Stimulated activated effector memory CD8-positive, alpha-beta T cell treated with anti-CD3 and anti-CD28 coated beads, Interleukin-12 subunit alpha, Interleukin-12 subunit beta, amount 100 ng/mL, for 72 hours (primary cell): ENCODE data around the gene FBXW7.
"Not testable (repeated sequence)": the region's sequence is repeated elsewhere in the genome, so short reads cannot be mapped to it uniquely, and the experiment has no call there.

Experiments used
- ATAC-seq: fragments of 150-1000 bp; cut with Tn5 transposase; 2 replicates; pipeline ENCODE4 v1.10.0; 2021
- DNase-seq, 2 donors: peaks; one replicate each; pipeline ENCODE4 v3.0.0; 2021 to 2022; ENCODE audit warnings: low spot score in 2 of 2
- H3K27ac Mint-ChIP-seq: one replicate; pipeline ENCODE4 v1.8.0; 2022; ENCODE audit warnings: mild to moderate bottlenecking, mixed read lengths
- H3K36me3 Mint-ChIP-seq: one replicate; pipeline ENCODE4 v1.8.0; 2022; ENCODE audit warnings: mild to moderate bottlenecking, mixed read lengths
- H3K4me1 Mint-ChIP-seq: one replicate; pipeline ENCODE4 v1.8.0; 2022; ENCODE audit warnings: mixed read lengths
- H3K4me3 Mint-ChIP-seq: one replicate; pipeline ENCODE4 v1.8.0; 2022; ENCODE audit warnings: mild to moderate bottlenecking, mixed read lengths
- H3K9me3 Mint-ChIP-seq: one replicate; pipeline ENCODE4 v1.8.0; 2022; ENCODE audit warnings: mixed read lengths

The FBXW7 gene

DNA sequence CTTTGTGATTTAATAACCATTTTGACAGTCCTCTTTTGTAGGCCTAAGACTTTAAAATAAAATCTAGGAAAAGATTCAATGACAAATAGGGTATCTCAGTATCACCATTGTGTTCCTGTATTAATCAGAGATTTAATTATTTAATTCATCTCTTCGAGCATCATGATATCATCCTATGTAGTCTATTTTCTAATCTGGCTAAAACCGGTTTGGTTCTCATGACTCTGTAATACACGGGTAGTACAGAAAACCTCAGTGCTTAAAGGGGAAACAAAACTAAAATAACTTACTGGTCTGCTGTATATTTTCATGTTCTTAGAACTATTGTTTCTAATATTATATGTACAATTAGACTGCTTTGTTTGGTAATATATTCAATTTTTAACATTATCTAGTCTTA is 23.7 kb upstream of the FBXW7 start:
- H3K4me3 Mint-ChIP-seq, result no peak overlapping the region
- DNase-seq, result no peak
- no peak for ATAC-seq
- H3K4me1 Mint-ChIP-seq, result peaks cover 26% of the 10 kb centered on the region
- no peak overlapping the region for H3K27ac Mint-ChIP-seq
- no peaks in the 10 kb centered on the region for H3K36me3 Mint-ChIP-seq
- H3K9me3 Mint-ChIP-seq, result no peaks in the 10 kb centered on the region

DNA sequence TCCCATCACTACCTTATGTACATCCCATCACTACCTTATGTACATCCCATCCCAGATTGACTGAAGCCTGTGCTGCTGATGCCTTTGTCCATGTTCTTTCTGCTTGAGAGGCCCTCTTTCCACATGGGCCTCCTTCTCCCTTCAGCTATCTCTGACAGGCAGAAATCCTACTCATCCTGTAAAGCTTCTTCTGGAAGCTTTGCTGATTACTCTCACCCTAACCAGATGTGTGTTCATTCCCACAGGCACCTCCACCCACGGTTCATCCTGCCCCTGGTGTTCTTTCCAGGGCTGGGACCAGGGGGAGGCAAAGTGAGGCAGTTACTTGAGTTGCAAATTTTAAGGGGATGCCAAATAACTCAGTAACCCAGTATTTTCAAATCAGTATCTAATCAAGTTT is 22.5 kb upstream of the FBXW7 start:
- no peak for ATAC-seq
- DNase-seq, result no peak
- Mint-ChIP-seq H3K4me3 (no peak overlapping the region), H3K4me1 (peaks cover 38% of the 10 kb centered on the region), H3K9me3 (no peaks in the 10 kb centered on the region), H3K27ac (peak overlapping the region; percentile 38), H3K36me3 (no peaks in the 10 kb centered on the region)

DNA sequence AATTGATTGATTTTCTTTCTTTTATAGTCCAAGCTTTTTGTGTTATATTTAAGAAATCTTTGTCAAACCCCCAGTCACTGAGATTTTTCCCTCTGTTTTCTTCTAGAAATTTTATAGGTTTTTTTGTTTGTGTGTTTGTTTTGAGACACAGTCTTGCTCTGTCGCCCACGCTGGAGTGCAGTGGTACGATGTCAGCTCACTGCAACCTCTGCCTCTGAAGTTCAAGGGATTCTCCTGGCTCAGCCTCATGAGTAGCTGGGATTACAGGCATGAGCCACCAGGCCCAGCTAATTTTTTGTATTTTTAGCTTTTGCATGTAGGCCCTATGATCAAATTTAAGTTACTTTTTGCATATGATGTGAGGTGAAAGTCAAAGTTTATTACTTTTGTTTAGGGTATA is 20.9 kb upstream of the FBXW7 start:
- peak overlapping the region; percentile 74 for H3K27ac Mint-ChIP-seq
- ATAC-seq, result no peak

DNA sequence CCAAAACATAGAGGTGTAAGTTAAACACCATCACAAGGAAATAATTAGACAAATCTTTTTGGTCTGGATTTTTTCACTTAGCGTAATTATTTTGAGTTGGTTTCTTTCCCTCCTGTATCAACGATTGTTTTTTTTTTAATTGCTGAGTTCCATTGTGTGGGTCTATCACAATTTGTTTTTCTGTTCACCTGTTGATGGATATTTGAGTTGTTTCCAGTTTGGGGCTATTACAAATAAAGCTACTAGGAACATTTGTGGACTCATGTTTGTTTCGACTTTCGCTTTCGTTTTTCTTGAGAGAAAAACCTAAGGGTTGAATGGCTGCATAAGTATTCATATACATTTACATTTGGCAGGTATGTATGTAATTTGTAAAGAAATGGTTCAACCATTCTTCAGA is 20.4 kb upstream of the FBXW7 start:
- Mint-ChIP-seq H3K4me3 (peak overlapping the region; percentile 55), H3K27ac (peak overlapping the region; percentile 74), H3K9me3 (no peaks in the 10 kb centered on the region), H3K36me3 (no peaks in the 10 kb centered on the region), H3K4me1 (peaks cover 44% of the 10 kb centered on the region)
- no peak for ATAC-seq
- DNase-seq, result no peak

More for the DNA sequence above, 20.9 kb upstream of the FBXW7 start:
- peak overlapping the region; percentile 55 for H3K4me3 Mint-ChIP-seq
- H3K4me1 Mint-ChIP-seq, result peaks cover 44% of the 10 kb centered on the region
- H3K9me3 Mint-ChIP-seq, result no peaks in the 10 kb centered on the region
- no peaks in the 10 kb centered on the region for H3K36me3 Mint-ChIP-seq
- no peak for DNase-seq

DNA sequence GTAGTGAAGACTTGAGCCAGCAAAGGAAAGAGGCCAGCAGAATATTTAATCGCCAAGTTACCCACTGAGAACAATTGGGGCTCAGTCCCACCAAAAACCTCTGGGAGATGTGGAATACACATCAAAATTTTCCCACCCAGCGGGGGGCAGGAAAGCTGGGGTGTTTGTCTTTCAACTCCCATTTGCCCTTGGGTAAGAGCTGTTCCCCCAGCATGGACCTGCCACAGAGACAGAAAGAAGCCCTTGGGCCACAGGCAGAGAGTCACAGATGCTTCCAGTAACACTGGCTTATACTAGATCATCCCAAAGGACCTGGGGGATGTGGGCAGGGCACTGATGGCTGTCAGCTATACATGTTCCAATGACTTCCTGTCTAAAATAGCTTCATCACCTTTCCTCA is 18.9 kb upstream of the FBXW7 start:
- no peak for ATAC-seq
- Mint-ChIP-seq H3K4me1 (peaks cover 40% of the 10 kb centered on the region), H3K27ac (peak overlapping the region; percentile 87), H3K9me3 (no peaks in the 10 kb centered on the region), H3K36me3 (no peaks in the 10 kb centered on the region), H3K4me3 (peak overlapping the region; percentile 74)
- DNase-seq, result no peak

DNA sequence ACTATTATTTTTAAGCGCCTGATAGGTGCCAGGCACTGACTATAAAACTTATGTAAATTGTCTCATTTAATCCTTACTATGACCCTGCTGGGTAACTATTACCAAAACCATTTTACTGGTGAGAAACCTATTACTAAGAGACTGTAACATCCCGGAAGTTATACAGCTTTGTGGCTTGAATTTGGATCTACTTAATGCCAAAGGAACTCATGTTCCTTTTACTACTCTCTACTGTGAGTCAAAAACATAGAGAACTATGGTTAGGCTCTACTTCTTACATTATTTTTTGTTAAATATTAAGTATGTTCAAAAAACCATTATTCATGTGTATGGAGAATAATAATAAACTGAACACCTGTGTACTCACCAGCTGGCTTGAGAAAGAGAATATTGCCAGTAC is 14.8 kb upstream of the FBXW7 start:
- not testable (repeated sequence) for H3K36me3 Mint-ChIP-seq
- H3K4me1 Mint-ChIP-seq, result peaks cover 33% of the 10 kb centered on the region

DNA sequence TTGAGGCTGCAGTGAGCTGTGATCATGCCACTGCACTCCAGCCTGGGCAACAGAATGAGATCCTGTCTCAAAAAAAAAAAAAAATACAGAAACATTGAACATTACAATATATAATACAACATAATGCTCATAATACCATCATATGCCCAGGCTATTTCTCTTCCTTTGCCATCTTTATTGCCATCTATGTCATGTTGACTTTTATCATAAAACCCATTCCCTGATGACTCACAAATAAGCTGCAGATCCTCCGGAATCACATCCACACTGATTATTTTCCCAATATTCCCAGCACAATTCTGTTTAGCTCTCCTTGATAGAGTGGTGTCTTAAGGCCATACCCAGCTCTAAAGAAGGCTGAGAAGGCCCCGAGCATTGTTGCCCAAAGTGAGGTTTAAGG is 9.2 kb upstream of the FBXW7 start:
- DNase-seq (no peak), ATAC-seq (no peak)
- Mint-ChIP-seq H3K27ac (no peak overlapping the region), H3K9me3 (no peaks in the 10 kb centered on the region), H3K4me3 (no peak overlapping the region), H3K36me3 (peaks cover 15% of the 10 kb centered on the region), H3K4me1 (peaks cover 12% of the 10 kb centered on the region)

More for the DNA sequence above, 14.8 kb upstream of the FBXW7 start:
- H3K27ac Mint-ChIP-seq, DNase-seq, H3K9me3 Mint-ChIP-seq, H3K4me3 Mint-ChIP-seq, ATAC-seq: not testable (repeated sequence)

DNA sequence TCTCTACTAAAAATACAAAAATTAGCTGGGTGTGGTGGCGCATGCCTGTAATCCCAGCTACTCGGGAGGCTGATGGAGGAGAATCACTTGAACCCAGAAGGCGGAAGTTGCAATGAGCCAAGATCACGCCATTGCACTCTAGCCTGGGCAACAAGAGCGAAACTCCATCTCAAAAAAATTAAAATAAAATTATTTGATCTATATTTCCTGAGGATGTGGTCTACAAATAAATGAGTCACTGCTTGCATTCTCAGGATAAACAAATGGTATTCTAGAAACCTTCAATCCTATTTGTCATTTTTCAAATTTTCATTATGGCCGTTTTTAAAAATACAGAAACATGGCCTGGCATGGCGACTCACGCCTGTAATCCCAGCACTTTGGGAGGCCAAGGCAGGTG is 8.6 kb upstream of the FBXW7 start:
- Mint-ChIP-seq H3K4me1 (peaks cover 14% of the 10 kb centered on the region), H3K36me3 (peaks cover 15% of the 10 kb centered on the region)
- not testable (repeated sequence) for ATAC-seq, DNase-seq, H3K4me3 Mint-ChIP-seq, H3K27ac Mint-ChIP-seq, H3K9me3 Mint-ChIP-seq

DNA sequence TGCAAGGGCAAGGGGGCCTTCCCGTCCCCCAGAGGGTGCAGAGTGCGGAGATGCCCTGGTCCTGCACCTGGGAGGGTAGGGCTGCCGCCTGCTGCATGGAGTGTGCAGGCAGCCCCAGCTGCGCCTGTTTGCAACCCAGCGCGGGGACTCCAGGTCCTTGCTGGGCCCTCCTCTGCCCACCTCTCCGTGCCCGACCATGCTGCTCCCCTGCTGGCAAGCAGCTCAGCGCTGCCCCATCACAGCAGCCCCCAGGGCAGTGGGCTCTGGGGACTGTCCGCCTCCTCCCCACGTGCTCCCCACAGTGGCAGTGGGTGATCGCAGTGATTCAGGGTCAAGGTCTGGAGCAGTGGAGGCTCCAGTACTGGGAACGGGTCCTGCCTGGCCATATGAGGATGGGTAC is 5.0 kb upstream of the FBXW7 start:
- ATAC-seq (no peak), DNase-seq (no peak)
- H3K4me1 Mint-ChIP-seq, result peaks cover 39% of the 10 kb centered on the region
- H3K27ac Mint-ChIP-seq, result peak overlapping the region; percentile 60
- H3K36me3 Mint-ChIP-seq, result peaks cover 26% of the 10 kb centered on the region
- no peak overlapping the region for H3K4me3 Mint-ChIP-seq
- no peaks in the 10 kb centered on the region for H3K9me3 Mint-ChIP-seq

DNA sequence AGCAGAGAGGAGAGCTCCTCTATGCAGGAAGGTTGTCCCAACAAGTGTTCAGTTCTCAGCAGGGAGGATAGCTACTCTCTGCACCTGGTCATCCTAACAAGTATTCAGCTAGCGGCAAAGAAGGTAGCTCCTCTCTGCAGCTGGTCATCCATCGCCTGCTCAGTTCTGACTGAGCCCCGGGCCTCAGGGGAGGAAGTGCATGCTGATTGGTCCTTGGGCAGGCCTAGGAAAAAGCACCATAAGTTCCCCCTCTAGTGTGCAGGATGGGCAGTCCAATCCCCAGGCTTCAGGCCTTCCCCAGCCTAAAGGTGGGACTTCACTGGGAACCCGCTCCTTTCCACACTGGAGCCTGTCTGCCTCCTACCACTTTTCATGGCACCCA is 4.4 kb upstream of the FBXW7 start:
- no peak for DNase-seq
- Mint-ChIP-seq H3K4me3 (no peak overlapping the region), H3K27ac (peak overlapping the region; percentile 60), H3K36me3 (peaks cover 28% of the 10 kb centered on the region), H3K9me3 (no peaks in the 10 kb centered on the region), H3K4me1 (peaks cover 37% of the 10 kb centered on the region)
- ATAC-seq, result no peak

DNA sequence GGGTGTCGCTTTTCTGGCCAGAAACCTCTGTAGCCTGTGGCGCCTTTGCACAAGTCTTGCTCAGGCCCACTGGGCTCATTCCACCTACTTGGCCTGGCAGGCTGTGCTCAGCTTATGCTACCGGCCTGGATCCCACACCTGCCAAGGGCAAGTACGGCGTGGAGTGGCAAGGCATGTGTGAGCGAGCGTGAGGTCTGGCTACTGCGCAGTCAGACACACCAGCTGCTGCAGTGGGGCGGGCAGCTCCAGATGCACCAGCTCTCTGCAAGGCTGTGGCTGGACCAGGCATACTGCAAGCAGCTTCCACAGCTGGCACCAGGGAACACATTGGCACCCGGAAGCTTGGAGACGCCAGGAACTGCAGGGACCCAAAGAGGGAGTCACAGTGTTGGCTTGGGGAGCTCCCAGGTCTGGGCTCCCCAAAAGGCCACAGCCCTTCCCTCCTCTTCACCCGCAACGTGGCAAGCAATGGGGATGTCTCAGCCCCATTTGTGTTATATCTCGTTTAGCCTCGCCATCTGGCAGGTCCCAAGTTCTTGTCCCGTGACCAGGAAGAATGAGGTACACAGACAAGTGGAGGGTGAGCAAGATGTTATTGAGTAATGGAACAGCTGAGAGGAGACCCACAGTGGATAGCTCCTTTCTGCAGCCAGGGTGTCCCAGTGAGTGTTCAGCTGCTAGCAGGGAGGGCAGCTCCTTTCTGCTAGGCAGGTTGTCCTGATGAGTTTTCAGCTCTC is 3.8 kb upstream of the FBXW7 start:
- H3K9me3 Mint-ChIP-seq, result no peaks in the 10 kb centered on the region
- H3K4me1 Mint-ChIP-seq, result peaks cover 33% of the 10 kb centered on the region
- peaks cover 31% of the 10 kb centered on the region for H3K36me3 Mint-ChIP-seq
- ATAC-seq, result no peak
- peak overlapping the region; percentile 67 for H3K27ac Mint-ChIP-seq
- no peak overlapping the region for H3K4me3 Mint-ChIP-seq
- no peak for DNase-seq

DNA sequence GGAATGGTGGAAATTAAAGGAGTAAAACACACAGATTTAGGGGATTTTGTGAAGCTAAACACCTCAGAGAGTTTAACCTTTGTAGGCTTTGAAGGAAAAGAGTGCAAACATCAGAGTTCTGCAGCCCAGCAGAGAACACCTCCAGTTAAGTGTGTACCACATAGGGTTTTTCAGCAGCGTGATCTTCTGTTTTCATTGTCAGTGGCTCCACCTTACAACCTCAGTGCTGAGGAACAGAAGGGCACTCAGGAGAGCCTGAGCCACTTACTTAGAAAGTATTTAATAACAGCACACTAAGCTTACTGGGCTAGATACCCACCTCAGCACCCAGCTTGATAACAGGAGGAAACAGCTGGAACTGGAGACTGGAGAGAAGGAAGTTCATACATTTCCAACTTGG is 2.0 kb upstream of the FBXW7 start:
- H3K27ac Mint-ChIP-seq, result peak overlapping the region; percentile 98
- H3K4me3 Mint-ChIP-seq, result peak overlapping the region; percentile 99
- DNase-seq, result no peak
- H3K36me3 Mint-ChIP-seq, result peaks cover 35% of the 10 kb centered on the region
- H3K9me3 Mint-ChIP-seq, result no peaks in the 10 kb centered on the region
- no peak for ATAC-seq
- peaks cover 39% of the 10 kb centered on the region for H3K4me1 Mint-ChIP-seq

DNA sequence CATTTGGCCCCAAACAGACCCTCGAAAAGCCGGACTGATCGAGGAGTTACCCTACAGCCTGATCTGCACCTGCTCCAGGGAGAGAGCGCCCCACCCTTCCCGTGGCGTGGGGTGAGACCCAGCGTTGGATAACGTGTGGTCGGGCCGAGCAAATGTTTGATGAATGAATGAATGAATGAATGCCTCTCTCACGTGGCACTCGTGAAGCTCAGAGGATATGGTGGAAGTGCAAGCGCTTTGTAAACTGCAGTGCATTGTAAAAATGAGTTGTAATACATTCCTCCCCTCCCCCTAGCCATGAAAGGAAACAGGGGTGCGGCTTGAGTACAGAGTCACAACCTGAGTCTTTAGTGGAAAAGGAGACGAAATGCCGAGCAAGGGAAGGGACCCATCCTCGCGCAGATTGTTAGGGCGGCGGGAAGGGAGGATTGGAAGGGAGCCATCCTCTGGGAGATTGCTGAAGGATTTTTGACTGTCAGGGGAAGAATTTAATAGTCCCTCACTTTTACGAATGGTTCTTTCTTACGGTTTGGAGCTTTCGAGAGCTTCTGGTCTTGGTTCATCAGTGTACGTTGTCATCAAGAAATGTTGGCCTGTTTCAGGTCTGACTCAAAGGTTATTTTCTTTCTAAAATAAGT is 772 bp upstream of the FBXW7 start:
- Mint-ChIP-seq H3K36me3 (peaks cover 37% of the 10 kb centered on the region), H3K4me1 (peaks cover 51% of the 10 kb centered on the region), H3K27ac (peak overlapping the region; percentile 98), H3K4me3 (peak overlapping the region; percentile 99), H3K9me3 (no peaks in the 10 kb centered on the region)
- DNase-seq, result no peak
- ATAC-seq, result peak; percentile 61

DNA sequence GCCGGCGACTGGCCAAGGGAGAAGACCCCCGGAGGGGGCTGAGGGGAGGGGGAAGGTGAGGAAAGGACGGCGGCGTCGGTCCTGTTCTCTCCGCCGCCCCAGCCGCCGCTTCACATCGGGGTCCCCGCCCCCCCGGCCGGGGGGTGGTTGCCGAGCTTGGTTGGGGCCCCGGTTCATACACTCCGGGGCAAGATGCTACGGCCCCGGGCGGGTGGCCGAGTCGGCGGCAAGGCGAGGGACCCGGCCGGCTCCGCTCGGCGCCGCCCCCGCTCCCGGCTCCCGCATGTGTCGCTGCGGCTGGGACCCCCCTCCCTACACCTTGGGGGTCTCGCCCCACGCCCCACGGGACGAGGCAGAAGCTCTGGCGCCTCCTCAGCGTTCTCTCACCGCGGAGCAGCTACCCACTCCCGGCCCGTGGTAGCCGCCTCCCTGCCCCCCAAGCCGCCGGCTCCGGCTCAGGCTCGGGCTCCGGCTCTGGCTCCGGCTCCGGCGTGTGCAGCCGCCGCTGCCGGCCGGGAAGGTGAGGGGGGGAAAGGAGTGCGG is 461 bp downstream of the FBXW7 start:
- DNase-seq (no peak), ATAC-seq (peak; percentile 3)
- Mint-ChIP-seq H3K4me1 (peaks cover 62% of the 10 kb centered on the region), H3K9me3 (no peaks in the 10 kb centered on the region), H3K27ac (peak overlapping the region; percentile 98), H3K4me3 (peak overlapping the region; percentile 99), H3K36me3 (peaks cover 42% of the 10 kb centered on the region)

DNA sequence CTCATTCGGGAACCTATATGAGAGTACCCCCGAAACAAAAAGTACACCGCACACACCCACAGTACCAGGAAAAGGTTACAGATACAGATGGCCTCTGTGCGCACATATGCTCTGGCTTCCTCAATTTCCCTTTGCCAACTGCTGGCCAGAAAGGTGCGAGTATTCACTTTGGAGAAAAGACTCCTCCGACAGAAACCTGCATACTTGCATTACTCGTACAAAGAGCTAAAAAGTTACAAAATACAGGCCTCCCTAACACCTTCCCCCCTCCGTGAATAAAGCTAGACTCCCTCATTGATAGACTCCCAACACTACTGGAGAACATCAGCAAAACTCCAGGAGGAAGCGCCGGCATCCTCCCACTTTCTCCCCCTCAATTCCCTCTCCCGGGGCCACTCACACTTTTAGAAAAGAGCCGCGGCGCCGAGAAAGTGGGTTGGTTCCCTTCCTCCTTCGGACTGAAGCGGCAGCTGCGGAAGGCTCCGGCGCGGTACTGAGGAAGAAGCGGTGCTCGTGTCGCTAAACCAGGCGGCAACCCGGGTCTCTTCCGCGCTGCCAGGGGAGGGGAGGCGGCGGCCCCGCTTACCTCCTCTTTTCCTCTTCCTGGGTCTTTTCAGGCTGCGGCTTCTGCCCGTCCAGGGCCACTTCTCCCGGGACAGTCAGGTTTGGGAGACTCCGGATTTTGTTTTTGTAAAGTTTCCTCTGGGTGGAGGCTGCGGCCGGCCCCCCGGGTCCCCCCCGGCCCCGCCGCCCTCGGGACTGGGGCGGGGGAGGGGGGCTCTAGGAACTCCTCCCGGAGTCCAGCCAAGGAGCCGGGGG is 1.1 kb downstream of the FBXW7 start:
- DNase-seq (peak; percentile 35 to 77), ATAC-seq (no peak)
- peak overlapping the region; percentile 99 for H3K4me3 Mint-ChIP-seq
- no peaks in the 10 kb centered on the region for H3K9me3 Mint-ChIP-seq
- peak overlapping the region; percentile 91 for H3K27ac Mint-ChIP-seq
- H3K36me3 Mint-ChIP-seq, result peaks cover 43% of the 10 kb centered on the region
- H3K4me1 Mint-ChIP-seq, result peaks cover 65% of the 10 kb centered on the region
